IPS-18a (cell line): Measurements from ENCODE around the gene STK25.
A peak's percentile ranks its signal among the peaks of the same experiment; 100 is the strongest.
"Not testable (repeated sequence)": the region's sequence is repeated elsewhere in the genome, so short reads cannot be mapped to it uniquely, and the experiment has no call there.

Experiments
- H3K27ac ChIP-seq: one replicate; pipeline ENCODE4 v1.5.1; 2013; ENCODE audit warnings: low read length
- H3K27me3 ChIP-seq: one replicate; pipeline ENCODE4 v1.6.1; 2013; ENCODE audit warnings: mild to moderate bottlenecking, low read length; ENCODE audit not compliant: control insufficient read depth, insufficient read depth
- H3K36me3 ChIP-seq: one replicate; pipeline ENCODE4 v1.6.1; 2013; ENCODE audit warnings: low read depth, low read length; ENCODE audit not compliant: control insufficient read depth
- H3K4me1 ChIP-seq: one replicate; pipeline ENCODE4 v1.6.1; 2013; ENCODE audit warnings: low read depth, low read length; ENCODE audit not compliant: control insufficient read depth
- H3K4me3 ChIP-seq: one replicate; pipeline ENCODE4 v1.5.1; 2013; ENCODE audit warnings: low read length
- H3K9ac ChIP-seq: one replicate; pipeline ENCODE4 v1.6.1; 2013; ENCODE audit warnings: mild to moderate bottlenecking, low read length, moderate library complexity
- H3K9me3 ChIP-seq: one replicate; pipeline ENCODE4 v1.6.1; 2013; ENCODE audit warnings: low read depth, low read length; ENCODE audit not compliant: control insufficient read depth

STK25 gene

DNA sequence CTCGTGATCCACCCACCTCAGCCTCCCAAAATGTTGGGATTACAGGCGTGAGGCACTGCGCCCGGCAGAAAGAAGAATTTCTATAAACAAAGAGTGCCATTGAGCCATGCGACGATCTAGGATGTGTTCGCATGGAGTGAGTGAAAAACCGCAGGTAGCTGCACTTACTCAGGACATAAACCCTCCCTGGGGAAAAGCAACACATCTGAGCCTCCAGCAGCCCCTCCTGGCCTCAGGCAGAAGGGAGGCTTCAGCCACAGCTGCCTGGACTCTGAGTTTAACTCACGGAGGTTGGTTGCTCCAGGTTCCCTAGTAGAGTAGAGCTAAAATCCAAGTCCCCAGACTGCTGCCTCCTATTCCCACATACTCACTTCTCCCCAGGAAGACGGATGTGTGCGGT, 11.3 kb upstream of the STK25 start:
- Histone ChIP-seq H3K4me3 (no peak overlapping the region), H3K9me3 (no peaks in the 10 kb centered on the region), H3K4me1 (no peaks in the 10 kb centered on the region), H3K9ac (no peak overlapping the region), H3K27me3 (no peaks in the 10 kb centered on the region), H3K27ac (no peak overlapping the region), H3K36me3 (no peaks in the 10 kb centered on the region)

GRCh38 chr2:241517297-241517696, 8.9 kb upstream of the STK25 start:
- H3K9me3 ChIP-seq: no peaks in the 10 kb centered on the region
- no peaks in the 10 kb centered on the region for H3K36me3 ChIP-seq
- H3K4me3 ChIP-seq: no peak overlapping the region
- H3K27me3 ChIP-seq: no peaks in the 10 kb centered on the region
- H3K27ac ChIP-seq: no peak overlapping the region
- H3K9ac ChIP-seq: no peak overlapping the region
- H3K4me1 ChIP-seq: no peaks in the 10 kb centered on the region

DNA sequence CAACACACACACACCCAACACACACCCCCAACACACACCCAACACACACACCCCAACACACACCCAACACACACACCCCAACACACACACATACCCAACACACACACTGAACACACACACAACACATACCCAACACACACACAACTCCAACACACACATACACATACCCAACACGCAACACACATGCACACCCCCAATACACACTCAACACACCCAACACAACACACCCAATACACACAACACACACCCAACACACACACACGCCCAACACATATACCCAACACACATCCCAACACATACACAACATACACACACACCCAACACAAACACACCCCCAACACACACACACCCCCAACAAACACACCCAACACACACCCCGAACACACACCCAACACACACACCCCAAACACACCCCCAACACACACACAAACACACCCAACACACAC, 8.2 kb upstream of the STK25 start:
- Histone ChIP-seq H3K9me3 (no peaks in the 10 kb centered on the region), H3K4me1 (no peaks in the 10 kb centered on the region), H3K4me3 (no peak overlapping the region), H3K36me3 (no peaks in the 10 kb centered on the region), H3K27ac (no peak overlapping the region), H3K27me3 (no peaks in the 10 kb centered on the region), H3K9ac (no peak overlapping the region)

- Histone ChIP-seq H3K27ac (no peak overlapping the region), H3K36me3 (no peaks in the 10 kb centered on the region), H3K4me3 (no peak overlapping the region), H3K4me1 (no peaks in the 10 kb centered on the region), H3K27me3 (no peaks in the 10 kb centered on the region), H3K9me3 (no peaks in the 10 kb centered on the region), H3K9ac (no peak overlapping the region)
Observed at GRCh38 chr2:241514986-241515737, 6.8 kb upstream of the STK25 start.

DNA sequence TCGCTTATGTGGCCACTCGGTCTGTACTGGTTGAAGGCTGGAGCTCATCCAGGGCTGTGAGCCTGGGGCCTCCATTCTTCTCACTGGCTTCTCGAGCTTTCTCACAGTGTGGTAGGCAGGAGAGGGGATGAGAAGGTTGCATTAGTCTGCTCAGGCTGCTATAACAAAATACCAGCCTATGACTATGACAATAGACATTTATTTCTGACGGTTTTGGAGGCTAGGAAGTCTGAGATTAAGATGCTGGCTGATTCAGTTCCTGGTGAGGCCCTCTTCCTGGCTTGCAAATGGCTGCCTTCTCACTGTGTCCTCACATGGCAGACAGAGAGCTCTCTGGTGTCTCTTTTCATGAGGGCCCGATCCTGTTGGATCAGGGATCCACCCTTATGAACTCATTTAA, 6.2 kb upstream of the STK25 start:
- no peak overlapping the region for H3K4me3 ChIP-seq
- no peak overlapping the region for H3K27ac ChIP-seq
- no peaks in the 10 kb centered on the region for H3K4me1 ChIP-seq
- no peaks in the 10 kb centered on the region for H3K9me3 ChIP-seq
- no peaks in the 10 kb centered on the region for H3K36me3 ChIP-seq
- H3K27me3 ChIP-seq: peaks cover 4% of the 10 kb centered on the region
- no peak overlapping the region for H3K9ac ChIP-seq

DNA sequence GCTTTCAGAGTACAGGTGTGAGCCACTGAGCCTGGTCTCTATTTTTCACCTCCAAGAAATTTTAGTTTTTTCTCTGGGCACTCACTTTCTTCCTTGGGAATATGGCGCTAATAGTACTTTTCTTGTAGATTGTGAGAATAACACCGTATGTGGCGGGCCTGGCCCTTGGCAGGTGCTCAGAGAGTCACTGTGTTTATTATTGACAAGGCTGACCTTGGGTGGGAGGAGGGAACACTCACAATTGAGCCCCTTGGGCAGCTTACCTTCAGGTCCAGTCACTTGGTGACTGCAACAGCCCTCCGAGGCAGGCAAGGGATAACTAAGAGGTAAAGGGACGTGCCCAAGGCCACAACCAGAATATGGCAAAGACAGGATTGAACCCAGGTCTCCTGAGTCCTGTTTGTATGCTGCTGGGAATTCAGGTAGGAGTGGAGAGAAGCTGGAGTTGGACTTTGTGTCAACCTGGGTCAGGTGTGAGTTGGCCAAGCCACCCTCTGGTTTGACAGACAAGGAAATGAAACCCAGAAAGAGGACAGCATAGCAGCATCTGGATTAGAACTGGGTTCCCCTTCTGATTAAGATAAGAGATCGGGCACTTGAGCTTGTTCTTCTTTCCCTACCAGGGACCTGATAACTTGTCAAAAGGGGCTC, 2.8 kb upstream of the STK25 start:
- H3K4me3 ChIP-seq: no peak overlapping the region
- H3K9ac ChIP-seq: no peak overlapping the region
- H3K27me3 ChIP-seq: peaks cover 11% of the 10 kb centered on the region
- H3K4me1 ChIP-seq: peaks cover 11% of the 10 kb centered on the region
- no peak overlapping the region for H3K27ac ChIP-seq
- no peaks in the 10 kb centered on the region for H3K36me3 ChIP-seq
- H3K9me3 ChIP-seq: no peaks in the 10 kb centered on the region

- Histone ChIP-seq H3K9ac (peak overlapping the region; percentile 58), H3K36me3 (no peaks in the 10 kb centered on the region), H3K4me1 (peaks cover 11% of the 10 kb centered on the region), H3K9me3 (no peaks in the 10 kb centered on the region), H3K27ac (no peak overlapping the region), H3K27me3 (peaks cover 11% of the 10 kb centered on the region), H3K4me3 (peak overlapping the region; percentile 75)
Observed at GRCh38 chr2:241509155-241509784, 886 bp upstream of the STK25 start.

DNA sequence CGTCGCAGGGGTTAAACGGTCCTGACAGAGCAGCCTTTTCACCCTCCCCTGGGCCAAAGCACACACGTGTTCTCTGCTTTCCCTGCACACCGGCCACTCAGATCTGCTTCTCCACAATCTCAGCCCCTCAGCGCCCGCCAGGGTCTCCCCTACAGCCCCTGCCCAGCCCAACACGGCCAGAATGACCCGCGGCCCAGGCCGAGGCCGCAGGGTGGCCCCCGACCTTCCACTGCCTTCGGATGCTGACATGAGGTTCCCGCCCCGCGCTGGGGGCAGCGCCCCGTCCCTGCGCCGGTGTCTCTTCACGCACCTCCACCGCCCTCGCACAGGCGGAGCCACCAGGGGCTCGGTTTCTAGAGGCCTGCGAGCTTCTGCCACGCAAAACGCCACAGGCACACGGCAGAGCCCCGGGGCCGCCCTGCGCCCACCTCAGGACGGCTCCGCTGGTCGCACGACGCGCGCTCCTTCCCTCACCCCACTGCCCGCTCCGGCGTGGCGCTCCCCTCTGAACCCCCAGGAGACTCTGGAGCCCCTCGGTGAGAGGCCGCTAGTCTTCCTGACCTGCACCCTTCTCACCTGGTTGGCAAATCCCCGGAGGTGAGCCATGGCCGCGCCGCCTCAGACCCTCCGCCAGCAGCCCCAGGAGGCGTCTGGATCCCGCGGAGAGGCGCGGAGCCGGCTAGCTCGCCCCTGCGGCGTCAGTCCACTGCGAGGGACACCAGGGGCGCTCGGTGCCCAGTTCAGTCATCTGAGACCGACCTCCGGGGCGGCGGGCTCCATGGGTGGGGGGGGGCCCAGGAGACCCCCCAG, 749 bp downstream of the STK25 start:
- peaks cover 11% of the 10 kb centered on the region for H3K27me3 ChIP-seq
- peaks cover 3% of the 10 kb centered on the region for H3K36me3 ChIP-seq
- no peaks in the 10 kb centered on the region for H3K9me3 ChIP-seq
- H3K27ac ChIP-seq: no peak overlapping the region
- H3K4me3 ChIP-seq: peak overlapping the region; percentile 77
- peaks cover 11% of the 10 kb centered on the region for H3K4me1 ChIP-seq
- peak overlapping the region; percentile 62 for H3K9ac ChIP-seq

GRCh38 chr2:241506793-241507429, 1.5 kb downstream of the STK25 start:
- Histone ChIP-seq H3K9ac (peak overlapping the region; percentile 62), H3K36me3 (peaks cover 3% of the 10 kb centered on the region), H3K27me3 (peaks cover 11% of the 10 kb centered on the region), H3K9me3 (no peaks in the 10 kb centered on the region), H3K4me1 (peaks cover 11% of the 10 kb centered on the region), H3K4me3 (peak overlapping the region; percentile 77), H3K27ac (no peak overlapping the region)

DNA sequence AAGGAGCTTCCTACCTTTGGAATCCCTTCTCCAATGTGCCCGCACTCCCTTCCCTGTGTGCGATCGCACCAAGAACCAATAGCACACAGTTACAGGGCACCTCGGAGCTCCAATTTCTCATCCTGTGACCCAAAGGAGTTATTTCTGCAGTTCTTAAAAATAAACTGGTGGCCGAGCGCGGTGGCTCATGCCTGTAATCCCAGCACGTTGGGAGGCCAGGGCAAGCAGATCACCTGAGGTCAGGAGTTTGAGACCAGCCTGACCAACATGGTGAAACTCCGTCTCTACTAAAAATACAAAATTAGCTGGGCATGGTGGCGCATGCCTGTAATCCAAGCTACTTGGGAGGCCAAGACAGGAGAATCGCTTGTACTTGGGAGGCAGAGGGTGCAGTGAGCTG, 2.1 kb downstream of the STK25 start:
- peaks cover 11% of the 10 kb centered on the region for H3K4me1 ChIP-seq
- not testable (repeated sequence) for H3K27ac ChIP-seq, H3K36me3 ChIP-seq, H3K9ac ChIP-seq, H3K4me3 ChIP-seq, H3K9me3 ChIP-seq
- H3K27me3 ChIP-seq: peaks cover 11% of the 10 kb centered on the region

DNA sequence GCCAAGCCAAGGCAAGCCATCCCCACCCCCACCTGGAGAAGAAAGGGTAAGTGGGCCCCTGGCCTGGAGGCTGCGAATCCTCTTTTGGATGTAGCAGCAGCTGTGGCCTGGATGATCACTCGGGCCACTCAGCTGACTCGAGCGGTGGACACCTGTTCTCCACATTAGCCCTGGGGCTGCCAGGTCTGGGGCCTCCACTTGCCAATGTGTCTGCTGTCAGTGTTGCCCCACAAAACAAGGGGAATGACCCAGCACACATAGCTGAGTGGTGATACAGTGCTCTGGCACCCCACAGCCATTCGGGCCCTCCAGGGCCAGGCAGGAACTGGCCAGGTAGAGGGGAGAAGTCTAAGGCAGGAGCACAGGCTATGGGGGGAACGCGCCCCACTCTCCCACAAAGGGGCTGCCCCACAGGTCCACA, 2.6 kb downstream of the STK25 start:
- Histone ChIP-seq H3K9me3 (no peaks in the 10 kb centered on the region), H3K36me3 (peaks cover 8% of the 10 kb centered on the region), H3K27ac (no peak overlapping the region), H3K4me1 (peaks cover 11% of the 10 kb centered on the region), H3K9ac (no peak overlapping the region), H3K27me3 (peaks cover 11% of the 10 kb centered on the region), H3K4me3 (no peak overlapping the region)
